Natural killer cell (primary cell): ENCODE data around the gene SCAMP4. TPM values are rescaled to one million over a fixed set of nuclear protein-coding genes. Genes with fewer than 3 reads are reported as not detected.

Experiments used
- ATAC-seq, 3 donors: fragments of 150-1000 bp in 2 of 3; fragments of 200-7000 bp in 1 of 3; cut with Tn5 transposase; 1 replicate in 1 of 3; 2 replicates in 2 of 3; pipeline ENCODE4 v1.10.0; 2021; ENCODE audit warnings: mild to moderate bottlenecking in 2 of 3, moderate library complexity in 2 of 3
- DNase-seq, 2 donors: peaks; one replicate each; pipeline versions ENCODE4 v3.0.0 to v3.0.0-alpha.2; 2013 to 2021; ENCODE audit warnings: mixed read lengths in 1 of 2
- H3K27ac ChIP-seq: one replicate; pipeline ENCODE4 v1.5.1; 2013; ENCODE audit warnings: mild to moderate bottlenecking, low read length
- H3K27me3 ChIP-seq: one replicate; pipeline ENCODE4 v1.6.1; 2013; ENCODE audit warnings: low read length; ENCODE audit not compliant: control insufficient read depth, insufficient read depth
- H3K36me3 ChIP-seq: one replicate; pipeline ENCODE4 v1.6.1; 2013; ENCODE audit warnings: low read length; ENCODE audit not compliant: control insufficient read depth, insufficient read depth
- H3K4me1 ChIP-seq: one replicate; pipeline ENCODE4 v1.6.1; 2013; ENCODE audit warnings: low read length; ENCODE audit not compliant: control insufficient read depth, insufficient read depth
- H3K4me3 ChIP-seq: one replicate; pipeline ENCODE4 v1.5.1; 2013; ENCODE audit warnings: low read length
- H3K9me3 ChIP-seq: one replicate; pipeline ENCODE4 v1.6.1; 2013; ENCODE audit warnings: low read length; ENCODE audit not compliant: control insufficient read depth, insufficient read depth
- H3K27ac Mint-ChIP-seq, 2 donors: one replicate each; pipeline ENCODE4 v1.8.0; 2022; ENCODE audit warnings: mild to moderate bottlenecking in 2 of 2, mixed read lengths in 2 of 2, moderate library complexity in 1 of 2
- H3K27me3 Mint-ChIP-seq, 2 donors: one replicate each; pipeline ENCODE4 v1.8.0; 2022; ENCODE audit warnings: low read depth in 2 of 2, mixed read lengths in 2 of 2
- H3K36me3 Mint-ChIP-seq: one replicate; pipeline ENCODE4 v1.8.0; 2022; ENCODE audit warnings: mixed read lengths
- H3K4me1 Mint-ChIP-seq, 2 donors: one replicate each; pipeline ENCODE4 v1.8.0; 2022; ENCODE audit warnings: mixed read lengths in 2 of 2
- H3K4me3 Mint-ChIP-seq: one replicate; pipeline ENCODE4 v1.8.0; 2022; ENCODE audit warnings: mild to moderate bottlenecking, moderate library complexity, mixed read lengths
- H3K9me3 Mint-ChIP-seq, 2 donors: one replicate each; pipeline ENCODE4 v1.8.0; 2022; ENCODE audit warnings: mixed read lengths in 2 of 2
- WGBS: methylation state at CpG from one replicate; pipeline ENCODE4 v1.1.7; 2013; ENCODE audit warnings: missing lambda C conversion rate; ENCODE audit not compliant: insufficient coverage; 5-methylcytosine and 5-hydroxymethylcytosine counted together
- intact Hi-C: fragments of 100-400 bp; cut with micrococcal nuclease; formaldehyde crosslinking; loops from one replicate; pipeline ENCODE4 v1.14.2; 2022
- total RNA-seq, 4 donors: library from RNA; stranded (reverse); fragments of 120-200 nt in 1 of 4; gene quantifications; one replicate each; pipeline versions ENCODE4 v1.2.3 to v1.2.4, GENCODE V29; 2013 to 2022
- TF ChIP-seq, protein P1 (sequence below): fragments of 200-600 bp; IDR thresholded peaks from one replicate; pipeline ENCODE4 v1.8.0; 2022; ENCODE audit warnings: antibody characterized with exemption

The SCAMP4 gene
- total RNA-seq, 3 donors from 2014 or later (not counting 1 experiment from before 2014, with no cell fraction given), result 43.1 to 53.7 (median 46.9) TPM

DNA sequence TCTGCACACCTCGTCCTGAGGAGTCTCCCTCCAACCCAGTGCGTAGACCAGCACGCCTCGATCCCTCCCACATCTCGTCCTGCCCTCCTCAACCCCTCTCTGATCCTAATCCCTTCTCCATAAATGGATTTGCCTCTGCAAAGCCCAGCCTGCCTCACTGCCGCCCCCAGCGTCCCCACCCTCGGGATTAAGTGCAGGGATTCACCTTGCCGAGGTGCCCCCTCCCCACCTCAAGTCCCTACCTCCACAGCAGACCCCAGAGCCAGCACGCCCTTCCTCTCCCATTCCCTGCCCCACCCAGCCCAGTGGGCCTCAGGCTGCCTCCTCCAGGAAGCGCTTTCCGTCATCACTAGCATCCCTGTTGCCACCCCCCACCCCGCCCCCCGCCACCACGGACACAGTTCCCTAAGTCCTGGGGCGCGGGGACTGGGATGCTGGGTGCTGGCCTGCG is 45.8 kb upstream of the SCAMP4 start:
- DNase-seq (peak in 1 of 2 donors; percentile 28), ATAC-seq (no peak)
- Mint-ChIP-seq H3K4me1 (peaks cover 26 to 50% of the 10 kb centered on the region in 2 donors), H3K36me3 (no peaks in the 10 kb centered on the region), H3K9me3 (no peaks in the 10 kb centered on the region), H3K4me3 (no peak overlapping the region), H3K27me3 (no peaks in the 10 kb centered on the region), H3K27ac (peak overlapping the region in 1 of 2 donors; percentile 80)
- 79% methylated on average over 18 of the region's 18 CpGs for WGBS
- Histone ChIP-seq H3K36me3 (no peaks in the 10 kb centered on the region), H3K4me1 (peaks cover 78% of the 10 kb centered on the region), H3K4me3 (no peak overlapping the region), H3K27ac (no peak overlapping the region), H3K9me3 (no peaks in the 10 kb centered on the region), H3K27me3 (no peaks in the 10 kb centered on the region)
- intact Hi-C loops, result no loop called here
- TF ChIP-seq, protein P1, sequence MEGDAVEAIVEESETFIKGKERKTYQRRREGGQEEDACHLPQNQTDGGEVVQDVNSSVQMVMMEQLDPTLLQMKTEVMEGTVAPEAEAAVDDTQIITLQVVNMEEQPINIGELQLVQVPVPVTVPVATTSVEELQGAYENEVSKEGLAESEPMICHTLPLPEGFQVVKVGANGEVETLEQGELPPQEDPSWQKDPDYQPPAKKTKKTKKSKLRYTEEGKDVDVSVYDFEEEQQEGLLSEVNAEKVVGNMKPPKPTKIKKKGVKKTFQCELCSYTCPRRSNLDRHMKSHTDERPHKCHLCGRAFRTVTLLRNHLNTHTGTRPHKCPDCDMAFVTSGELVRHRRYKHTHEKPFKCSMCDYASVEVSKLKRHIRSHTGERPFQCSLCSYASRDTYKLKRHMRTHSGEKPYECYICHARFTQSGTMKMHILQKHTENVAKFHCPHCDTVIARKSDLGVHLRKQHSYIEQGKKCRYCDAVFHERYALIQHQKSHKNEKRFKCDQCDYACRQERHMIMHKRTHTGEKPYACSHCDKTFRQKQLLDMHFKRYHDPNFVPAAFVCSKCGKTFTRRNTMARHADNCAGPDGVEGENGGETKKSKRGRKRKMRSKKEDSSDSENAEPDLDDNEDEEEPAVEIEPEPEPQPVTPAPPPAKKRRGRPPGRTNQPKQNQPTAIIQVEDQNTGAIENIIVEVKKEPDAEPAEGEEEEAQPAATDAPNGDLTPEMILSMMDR, result no peak

DNA sequence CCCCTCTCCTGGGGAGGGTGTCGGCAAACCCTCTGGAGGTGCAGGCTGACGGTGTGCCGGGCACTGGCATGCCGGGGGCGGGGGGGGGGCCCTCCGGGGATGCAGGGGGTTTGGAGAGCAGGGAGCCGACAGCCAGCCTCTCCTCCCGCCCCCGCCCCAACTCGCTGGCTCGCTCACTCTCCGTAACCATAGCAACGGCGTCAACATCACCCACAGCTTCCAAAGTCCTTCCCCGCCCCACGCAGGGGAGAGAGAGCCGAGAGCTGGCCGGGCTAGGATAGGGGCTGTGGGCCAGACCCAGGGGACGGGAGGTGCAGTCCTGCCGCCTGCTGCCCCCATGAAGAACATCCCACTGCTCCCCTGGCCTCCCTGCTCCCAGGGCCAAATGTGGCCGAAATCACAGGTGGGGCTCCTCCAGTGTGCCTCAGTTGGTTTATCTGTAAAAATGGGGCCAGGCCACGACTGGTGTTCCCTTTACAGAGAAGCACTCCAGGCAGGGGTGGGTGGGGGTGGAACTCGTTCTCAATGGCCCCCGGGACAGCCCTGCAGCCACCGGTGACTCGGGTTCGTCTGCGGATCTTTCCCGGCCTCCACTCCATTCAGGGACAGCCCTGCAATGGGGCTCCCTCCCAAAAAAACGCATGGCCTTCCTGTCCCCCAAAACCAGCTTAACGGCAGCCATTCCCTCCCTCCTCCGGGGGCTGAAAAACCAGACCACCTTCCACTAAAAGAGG is 45.0 kb upstream of the SCAMP4 start:
- H3K36me3 ChIP-seq, result no peaks in the 10 kb centered on the region
- Mint-ChIP-seq H3K9me3 (no peaks in the 10 kb centered on the region), H3K4me3 (no peak overlapping the region), H3K27me3 (no peaks in the 10 kb centered on the region), H3K36me3 (no peaks in the 10 kb centered on the region), H3K27ac (no peak overlapping the region), H3K4me1 (peaks cover 26 to 45% of the 10 kb centered on the region in 2 donors)
- ATAC-seq, result no peak
- no peaks in the 10 kb centered on the region for H3K9me3 ChIP-seq
- 70% methylated on average over 27 of the region's 32 CpGs for WGBS
- no peaks in the 10 kb centered on the region for H3K27me3 ChIP-seq
- peaks cover 75% of the 10 kb centered on the region for H3K4me1 ChIP-seq
- no peak overlapping the region for H3K4me3 ChIP-seq
- TF ChIP-seq, protein P1, result no peak
- intact Hi-C loops, result loop anchor here (5.0 kb wide), 1 partner anchor 37 kb away; no protein-coding TSS in a partner anchor
- H3K27ac ChIP-seq, result no peak overlapping the region
- DNase-seq, result peak in 1 of 2 donors; percentile 88

DNA sequence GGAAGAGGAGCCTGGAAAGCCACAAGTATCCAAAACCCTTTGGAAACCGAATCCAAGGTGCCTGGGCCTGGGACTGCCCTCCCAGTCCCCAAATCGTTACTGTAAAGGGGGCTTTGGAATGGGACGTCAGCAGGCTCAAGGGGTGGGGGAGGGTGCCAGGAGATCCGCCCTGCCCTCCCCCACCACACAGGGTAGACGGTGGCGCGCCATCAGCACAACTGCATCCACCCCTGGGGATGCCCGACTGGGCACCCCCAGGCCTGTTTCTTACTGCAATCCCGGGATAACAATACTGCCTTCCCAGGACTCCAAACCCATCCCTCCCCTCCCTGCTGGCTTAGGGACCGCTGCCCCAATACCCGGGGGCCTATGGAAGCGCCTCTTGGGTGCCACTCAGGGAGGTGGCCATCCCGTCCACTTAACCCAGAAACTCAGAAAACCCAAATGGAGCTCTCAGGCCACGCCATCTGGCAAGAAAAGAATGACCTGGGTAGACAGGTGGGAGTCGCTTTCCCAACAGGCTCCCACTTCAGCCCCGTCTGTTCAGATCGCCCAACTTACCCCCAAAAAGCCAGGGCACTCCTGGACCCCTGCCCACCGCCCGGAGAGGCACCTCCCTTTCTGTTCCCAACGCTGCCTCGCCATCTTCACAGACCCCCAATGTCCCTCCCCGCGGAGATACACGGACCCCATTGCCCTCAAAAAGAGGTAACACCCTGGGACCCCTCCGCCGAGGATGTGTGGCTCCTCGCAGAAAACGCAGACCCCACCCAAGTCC is 44.2 kb upstream of the SCAMP4 start:
- peak in 1 of 2 donors; percentile 26 for DNase-seq
- peaks cover 22 to 44% of the 10 kb centered on the region in 2 donors for H3K4me1 Mint-ChIP-seq
- no peaks in the 10 kb centered on the region for H3K36me3 ChIP-seq
- no peak overlapping the region for H3K4me3 ChIP-seq
- 74% methylated on average over 28 of the region's 28 CpGs for WGBS
- no peaks in the 10 kb centered on the region for H3K9me3 ChIP-seq
- intact Hi-C loops, result loop anchor here (5.0 kb wide), 1 partner anchor 36 kb away; no protein-coding TSS in a partner anchor
- no peak for ATAC-seq
- peak overlapping the region; percentile 98 for H3K4me3 Mint-ChIP-seq
- H3K27me3 Mint-ChIP-seq, result no peaks in the 10 kb centered on the region
- peak overlapping the region; percentile 92 for H3K27ac Mint-ChIP-seq
- H3K36me3 Mint-ChIP-seq, result no peaks in the 10 kb centered on the region
- peaks cover 73% of the 10 kb centered on the region for H3K4me1 ChIP-seq
- H3K27me3 ChIP-seq, result no peaks in the 10 kb centered on the region
- TF ChIP-seq, protein P1, result no peak
- H3K27ac ChIP-seq, result no peak overlapping the region
- H3K9me3 Mint-ChIP-seq, result no peaks in the 10 kb centered on the region
